GM19035 (cell line): Measurements from ENCODE around the gene ONECUT3.
"Not testable (repeated sequence)": the region's sequence is repeated elsewhere in the genome, so short reads cannot be mapped to it uniquely, and the experiment has no call there.

Source experiments
- ATAC-seq: cut with Tn5 transposase; IDR thresholded peaks from one replicate; pipeline ENCODE4 v1.9.1; 2021; ENCODE audit not compliant: unreplicated experiment

The ONECUT3 gene

DNA sequence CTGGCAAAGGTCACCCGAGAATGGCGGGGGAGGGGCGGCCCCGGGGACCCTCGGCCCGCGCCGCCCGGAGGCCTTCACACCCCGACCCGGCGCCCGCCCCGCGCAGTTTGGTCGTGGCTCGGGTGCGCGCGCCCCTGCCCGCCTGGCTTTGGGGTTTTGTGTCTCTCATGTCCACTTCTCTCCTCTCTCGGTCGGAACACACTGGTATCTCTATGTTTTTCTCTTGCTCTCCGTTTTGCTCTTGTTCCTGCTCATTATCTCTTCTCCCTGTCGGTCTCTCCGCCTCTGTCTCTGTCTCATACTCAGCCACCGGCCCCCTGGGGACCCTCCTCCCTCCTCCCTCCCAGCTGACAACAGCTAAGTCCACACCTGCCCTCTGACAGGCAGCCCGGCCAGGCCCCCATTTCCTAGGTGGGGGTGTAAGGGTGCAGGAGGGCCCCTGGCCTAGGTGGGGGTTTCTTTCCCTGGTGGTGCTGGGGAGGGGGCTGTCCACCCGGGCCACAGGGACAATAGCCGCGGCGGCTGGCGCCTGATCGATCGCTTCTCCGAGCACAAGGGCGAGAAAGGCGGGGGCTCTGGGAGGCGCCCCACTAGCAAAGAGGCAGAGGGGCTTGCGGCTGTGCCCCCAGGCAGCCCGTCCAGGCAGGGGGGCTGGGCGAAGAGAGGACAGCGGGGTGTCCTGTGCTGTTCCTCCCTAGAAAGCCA, 2.3 kb downstream of the ONECUT3 start:
- no peak for ATAC-seq

DNA sequence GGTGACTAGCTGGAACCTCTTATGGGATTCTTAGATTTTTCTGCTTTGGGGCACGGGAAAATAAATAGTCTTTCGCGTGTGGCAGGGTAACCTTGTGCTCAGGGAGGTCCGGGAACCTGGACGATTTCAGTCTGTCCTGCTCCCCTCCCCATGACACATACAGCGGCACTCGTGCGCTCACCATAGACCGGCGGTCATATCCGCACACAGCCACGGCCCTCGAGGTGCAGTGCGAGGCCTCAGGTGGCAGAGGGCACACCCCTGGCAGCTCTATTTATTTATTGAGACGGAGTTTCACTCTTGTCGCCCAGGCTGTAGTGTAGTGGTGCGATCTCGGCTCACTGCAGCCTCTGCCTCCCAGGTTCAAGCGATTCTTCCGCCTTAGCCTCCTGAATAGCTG, 3.0 kb downstream of the ONECUT3 start:
- no peak for ATAC-seq

DNA sequence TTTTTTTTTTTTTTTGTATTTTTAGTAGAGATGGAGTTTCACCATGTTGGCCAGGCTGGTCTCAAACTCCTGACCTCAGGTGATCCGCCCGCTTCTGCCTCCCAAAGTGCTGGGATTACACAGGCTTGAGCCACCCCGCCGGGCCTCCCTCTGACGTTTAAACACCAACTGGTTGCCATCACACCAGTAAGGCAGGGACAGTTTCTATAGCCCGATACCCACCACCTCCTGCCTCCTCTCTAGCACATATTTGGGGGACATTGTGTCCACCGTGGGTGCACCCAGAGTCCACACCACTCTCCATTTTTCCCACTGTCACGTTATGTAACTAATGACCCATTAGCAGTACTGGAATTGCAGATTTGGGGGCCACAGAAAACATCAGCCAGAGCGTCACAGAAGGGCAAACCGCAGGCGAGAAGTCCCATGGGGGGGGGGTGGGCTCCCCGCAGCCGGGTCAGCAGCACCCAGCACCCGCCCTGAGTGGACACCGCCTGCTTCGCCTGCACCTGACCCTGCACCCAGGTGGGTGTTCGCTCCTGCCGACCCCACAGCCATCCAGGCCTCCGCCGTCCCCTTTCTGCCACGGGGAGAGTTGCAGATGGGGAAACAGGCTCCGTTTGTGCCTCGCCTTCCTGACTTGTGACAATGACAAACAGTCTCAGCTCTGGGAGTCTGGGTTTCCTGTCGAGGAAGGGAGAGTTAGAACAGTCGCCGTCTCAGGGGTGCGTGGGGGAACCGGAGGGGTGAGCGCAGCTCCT, 3.6 kb downstream of the ONECUT3 start:
- no peak for ATAC-seq

DNA sequence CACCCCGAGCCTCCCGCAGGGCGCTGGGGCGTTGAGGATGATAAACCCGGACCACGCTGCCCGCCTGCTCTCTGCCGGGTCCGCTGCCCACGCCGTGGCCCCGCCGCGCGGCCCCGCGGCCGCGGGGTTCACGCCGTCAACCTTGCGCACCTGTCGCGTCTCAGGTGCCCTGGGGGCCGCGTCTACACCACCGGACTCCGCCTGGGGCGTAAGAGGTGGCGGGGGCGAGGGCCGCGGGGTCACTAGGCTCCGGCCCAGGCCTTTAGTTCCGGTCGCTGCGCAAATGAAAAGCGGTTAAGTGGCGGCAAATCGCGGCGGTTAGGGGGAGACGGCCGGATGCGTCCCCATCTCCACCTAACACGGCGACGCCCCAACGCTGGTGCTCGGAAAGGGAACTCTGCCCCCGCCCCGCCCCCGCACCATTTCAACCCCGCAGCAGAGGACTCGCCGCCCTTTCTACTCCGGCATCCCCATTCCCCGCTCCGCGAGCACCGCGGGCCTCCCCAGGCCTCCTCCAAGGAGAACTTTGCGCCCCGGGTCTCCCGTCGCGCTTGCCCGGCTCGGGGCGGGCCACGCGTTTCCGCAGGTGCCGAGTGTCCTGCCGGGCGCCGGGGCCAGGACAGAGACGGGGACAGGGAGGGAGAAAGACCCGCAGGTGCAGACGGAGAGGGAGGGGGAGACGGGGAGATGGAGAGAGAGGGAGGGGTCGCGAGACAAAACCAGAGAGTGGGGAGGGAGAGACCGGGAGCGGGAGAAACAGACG, 4.3 kb downstream of the ONECUT3 start:
- ATAC-seq, result no peak

DNA sequence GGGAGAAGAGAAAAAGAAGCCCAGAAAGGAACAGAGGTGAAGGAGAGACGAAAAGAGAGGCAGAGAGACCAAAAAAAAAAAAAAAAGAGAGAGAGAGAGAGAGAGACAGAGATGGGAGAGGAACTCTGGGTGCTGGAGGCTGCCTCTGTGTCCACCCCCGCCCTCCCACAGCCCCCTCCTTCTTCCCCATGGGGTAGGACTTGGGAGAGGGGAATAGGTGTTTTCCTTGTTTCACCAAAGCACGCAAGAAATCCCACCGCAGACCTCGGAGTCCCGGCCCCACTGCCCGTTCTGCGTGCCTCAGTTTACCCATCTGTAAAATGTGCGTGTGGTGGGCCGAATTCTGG, 4.9 kb downstream of the ONECUT3 start:
- no peak for ATAC-seq

DNA sequence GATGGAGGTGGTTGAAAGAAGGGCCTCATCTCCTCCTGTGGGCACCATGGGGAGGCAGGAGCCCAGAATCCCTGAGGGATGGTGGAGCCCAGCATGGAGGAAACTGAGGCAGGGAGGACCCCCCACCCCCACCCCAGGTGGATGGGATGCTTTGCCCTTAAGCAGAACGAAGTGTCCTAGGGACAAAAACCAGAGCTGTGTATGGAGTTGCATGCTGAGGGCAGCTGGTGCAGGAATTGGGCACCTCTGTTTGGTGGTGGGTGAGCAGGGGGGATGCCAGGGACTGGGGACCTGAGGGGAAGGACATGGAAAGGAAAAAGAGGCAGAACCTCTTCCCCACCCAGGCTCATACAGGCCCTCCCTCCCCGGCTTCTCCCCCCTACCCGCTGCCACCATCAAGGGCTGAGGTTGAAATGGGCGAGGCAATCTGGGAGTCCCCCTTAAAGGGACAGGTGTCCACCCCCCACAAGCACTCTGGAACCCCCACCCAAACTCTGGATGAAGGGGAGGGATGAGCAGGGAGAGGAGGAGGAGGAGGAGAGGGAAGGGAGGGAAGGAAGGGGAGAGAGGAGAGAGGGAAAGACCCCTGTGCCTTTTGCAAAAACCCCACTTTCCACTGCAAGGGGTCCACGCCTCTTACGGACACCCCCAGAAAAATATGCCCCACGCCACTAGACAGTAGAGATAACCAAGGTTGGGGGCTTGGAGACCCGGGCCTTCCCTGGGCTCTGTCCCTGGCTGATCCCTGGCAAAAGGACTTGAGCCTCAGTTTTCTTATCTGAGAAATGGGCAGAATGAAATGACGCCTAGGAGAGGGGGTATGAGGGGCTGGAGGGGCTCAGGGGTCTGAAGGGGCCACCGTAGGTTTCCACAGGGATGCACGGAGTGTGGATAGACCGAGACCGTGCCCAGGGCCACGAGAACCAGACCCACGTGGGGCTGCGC, 5.9 kb downstream of the ONECUT3 start:
- no peak for ATAC-seq

DNA sequence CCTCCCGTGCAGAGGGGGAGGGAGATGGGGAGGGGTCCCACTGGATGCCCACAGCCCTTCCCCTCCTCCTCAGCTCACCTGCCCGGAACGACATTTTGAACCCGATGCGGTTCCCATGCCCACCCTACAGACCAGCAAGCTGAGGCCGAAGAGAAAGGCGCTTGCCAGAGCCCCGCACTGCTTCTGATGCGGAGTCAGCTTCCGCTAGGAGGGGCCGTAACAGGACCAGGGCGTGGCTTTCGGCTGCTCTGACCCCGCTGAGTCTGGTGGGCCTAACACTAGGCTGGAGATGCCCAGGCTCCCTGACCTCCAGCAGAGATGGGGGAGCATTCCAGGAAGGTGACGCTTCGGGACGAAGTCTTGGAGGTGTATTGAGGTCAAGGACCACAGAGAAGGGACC, 6.7 kb downstream of the ONECUT3 start:
- ATAC-seq, result no peak

DNA sequence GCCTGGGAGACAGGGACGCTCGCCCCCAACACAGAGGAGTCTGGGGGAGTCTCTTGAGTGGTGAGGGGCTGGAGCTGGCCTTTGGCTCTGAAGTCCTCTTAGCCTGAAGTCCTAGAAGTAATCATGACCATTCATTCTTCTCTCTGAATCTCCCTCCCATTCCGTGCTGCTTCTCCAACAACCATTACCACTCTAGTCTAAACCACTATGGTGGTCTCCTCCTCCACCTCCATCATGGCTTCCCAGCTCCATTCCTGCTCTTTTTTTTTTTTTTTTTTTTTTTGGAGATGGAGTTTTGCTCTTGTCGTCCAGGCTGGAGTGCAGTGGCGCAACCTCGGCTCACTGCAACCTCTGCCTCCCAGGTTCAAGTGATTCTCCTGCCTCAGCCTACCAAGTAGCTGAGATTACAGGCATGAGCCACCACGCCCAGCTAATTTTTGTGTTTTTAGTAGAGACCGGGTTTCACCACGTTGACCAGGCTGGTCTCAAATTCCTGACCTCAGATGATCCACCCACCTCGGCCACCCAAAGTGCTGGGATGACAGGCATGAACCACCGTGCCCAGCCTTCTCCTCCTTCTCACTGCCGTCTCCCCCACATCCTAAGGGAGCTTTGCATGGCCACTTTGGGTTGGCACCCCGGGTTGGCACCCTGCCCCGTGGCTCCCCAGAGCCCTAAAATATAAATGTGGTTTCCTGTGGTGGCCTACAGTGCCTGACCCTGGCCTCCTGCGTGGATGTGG, 7.7 kb downstream of the ONECUT3 start:
- not testable (repeated sequence) for ATAC-seq

DNA sequence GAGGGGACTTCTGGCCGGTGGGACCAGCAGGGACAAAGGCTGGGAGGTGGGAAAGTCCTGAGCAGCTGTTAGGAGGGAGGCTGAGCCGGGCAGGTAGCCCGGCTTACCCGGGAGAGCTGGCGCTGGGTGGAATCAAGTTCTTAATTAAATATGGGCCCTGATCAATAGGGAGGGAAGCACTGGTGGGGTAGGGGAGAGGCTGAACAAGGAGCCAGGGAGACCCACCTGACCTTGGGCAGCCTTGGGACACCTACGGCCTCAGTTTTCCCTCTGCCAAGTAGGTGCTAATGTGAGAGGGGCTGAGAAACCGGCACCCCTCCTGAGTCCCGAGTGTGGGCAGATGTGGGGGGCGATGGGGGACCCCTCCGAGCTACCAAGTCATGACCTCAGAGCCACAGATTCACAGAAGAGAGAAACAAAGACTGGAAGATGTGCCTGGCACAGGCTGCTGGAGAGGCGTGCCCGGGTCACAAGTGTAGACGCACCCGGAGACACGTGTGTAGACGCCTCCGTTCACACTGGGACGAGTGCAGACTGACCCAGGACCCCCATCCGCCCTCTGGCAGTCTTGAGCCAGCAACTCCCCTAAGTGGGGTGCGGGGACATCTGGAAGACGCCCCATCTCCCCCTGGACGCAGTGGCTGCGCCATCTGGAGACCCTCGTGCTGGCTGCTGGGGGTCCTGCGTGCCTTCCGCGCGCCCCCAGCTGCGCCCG, 8.4 kb downstream of the ONECUT3 start:
- ATAC-seq, result no peak

DNA sequence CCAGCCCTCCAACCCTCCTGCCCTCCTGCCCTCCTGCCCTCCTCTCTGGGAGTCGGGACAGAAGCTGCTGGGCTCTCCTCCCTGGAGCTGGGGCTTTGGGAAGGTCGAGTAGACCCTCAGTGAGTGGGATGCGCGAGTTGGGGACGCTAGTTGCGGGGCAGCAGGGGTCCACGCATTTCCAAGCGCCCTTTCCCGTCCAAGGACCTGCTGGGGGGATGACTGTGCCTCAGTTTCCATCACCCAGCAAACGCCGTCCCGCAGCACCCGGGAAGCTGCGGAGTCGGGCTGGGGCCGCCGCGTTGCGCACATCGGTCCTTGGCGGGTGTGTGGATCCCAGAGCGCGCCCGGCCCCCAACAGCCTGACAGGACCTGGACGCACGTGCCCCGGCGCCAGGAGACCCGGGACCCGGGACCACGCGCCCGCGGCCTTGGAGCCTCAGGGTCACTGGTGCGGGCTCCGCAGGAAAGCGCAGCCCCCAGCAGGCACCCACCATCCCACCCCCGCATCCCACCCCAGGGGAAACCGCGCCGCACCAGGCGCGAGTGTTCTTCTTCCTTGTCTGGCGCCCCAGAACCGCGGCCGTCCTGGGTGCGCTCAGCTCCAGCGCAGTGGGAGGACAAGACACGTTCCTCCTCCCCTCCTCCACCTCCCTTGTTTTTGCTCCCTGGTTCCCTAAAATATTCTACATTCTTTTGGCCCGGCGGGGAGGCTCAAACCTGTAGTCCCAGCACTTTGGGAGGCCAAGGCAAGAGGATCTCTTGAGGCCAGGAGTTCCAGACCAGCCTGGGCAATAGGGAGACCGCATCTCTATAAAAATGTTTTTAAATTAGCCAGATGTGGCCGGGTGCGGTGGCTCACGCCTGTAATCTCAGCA, 9.2 kb downstream of the ONECUT3 start:
- no peak for ATAC-seq

DNA sequence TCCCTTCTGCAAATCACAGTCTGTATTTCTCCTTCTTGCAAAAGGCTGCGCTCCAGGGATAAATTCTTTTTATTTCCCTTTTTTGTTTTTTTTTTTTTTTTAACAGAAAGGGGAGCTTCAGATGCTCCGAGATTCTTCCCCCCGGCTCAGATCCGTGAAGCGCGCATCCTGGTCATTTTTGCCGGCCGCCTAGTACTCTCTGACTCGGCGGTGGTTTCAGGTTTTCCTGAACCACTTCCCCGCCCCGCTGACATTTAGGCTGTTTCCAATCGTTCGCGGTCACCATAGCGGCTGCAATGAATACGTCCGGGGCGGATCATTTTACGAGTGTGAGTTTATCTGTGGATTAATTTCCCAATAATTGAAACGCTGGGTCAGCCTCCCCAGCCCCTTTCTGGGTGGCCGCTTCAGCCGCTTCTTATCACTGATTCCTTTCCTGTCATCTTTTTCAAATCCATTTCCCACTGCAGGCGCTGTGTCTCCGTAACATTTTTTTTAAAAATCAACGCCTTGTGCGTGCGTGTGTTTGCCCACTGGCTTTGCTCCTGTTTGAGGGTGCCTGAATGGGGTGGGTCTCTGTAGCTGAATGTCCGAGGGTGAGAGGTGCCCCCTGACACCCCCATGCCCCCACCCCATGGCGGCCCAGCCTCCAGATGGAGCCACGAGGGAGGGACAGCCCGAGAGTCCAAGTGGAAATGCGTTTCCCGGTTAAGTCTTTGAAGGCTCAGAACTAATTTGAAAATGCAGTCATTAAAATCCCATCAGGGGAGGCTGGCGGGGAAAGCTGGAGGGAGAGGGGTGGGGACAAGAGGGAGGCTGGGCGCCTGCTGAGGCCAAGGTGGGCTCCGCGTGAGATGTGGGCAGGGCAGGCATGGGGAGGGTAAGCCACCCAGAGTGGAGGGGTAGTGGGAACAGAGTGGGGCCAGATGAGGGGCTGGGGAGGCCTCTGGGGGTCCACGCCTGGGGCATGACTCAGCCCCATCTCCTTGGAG, 10.6 kb downstream of the ONECUT3 start:
- no peak for ATAC-seq

DNA sequence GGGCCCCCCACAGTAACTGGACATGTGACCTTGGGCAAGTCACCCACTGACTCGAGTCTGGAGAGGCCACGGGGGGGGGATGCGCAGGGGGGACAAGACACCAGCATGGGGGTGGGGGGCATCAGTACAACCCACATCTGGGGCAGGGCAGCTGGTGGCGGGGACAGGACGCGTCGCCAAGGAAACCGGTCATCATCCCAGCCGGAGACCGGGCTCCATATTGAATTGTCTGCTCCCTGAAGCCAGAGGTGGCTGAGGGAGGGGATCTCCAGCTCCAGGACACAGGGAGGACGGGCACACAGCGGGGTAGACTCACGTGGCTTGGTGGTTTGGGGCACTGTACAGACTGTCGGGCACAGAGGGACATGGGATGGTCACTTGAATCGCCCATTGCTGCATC, 11.4 kb downstream of the ONECUT3 start:
- no peak for ATAC-seq

DNA sequence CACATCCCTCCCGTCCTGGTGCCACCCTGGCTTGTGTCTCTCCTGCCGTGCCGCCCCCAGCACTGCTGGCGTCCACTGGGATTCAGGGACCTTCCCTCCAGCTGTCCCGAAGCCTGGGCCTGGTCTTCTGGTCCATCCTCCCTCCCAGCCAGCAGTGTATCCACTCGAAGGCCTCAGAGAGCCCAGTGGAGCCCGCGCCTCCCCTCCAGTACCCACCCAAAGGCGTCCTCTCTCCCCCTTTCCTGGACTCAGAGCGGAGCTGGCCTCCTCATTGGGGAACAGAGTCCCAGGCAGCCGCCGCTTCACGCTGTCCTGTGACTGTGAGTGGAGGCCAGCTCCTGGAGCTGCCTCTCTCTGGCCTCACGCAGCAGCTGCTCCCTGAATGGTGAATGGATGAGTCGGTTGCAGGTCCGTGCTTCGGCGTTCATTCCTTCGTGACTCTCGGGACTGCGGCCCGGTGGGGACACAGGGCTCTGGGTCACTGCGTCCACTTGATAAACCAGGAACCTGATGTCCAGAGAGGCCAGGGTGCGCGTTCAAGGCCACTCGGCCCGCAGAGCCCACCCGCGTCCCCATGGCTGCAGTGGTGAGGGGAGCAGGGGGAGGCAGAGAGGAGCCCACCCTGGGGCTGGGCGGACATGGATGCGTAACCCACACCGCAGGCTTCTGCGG, 12.1 kb downstream of the ONECUT3 start:
- no peak for ATAC-seq

DNA sequence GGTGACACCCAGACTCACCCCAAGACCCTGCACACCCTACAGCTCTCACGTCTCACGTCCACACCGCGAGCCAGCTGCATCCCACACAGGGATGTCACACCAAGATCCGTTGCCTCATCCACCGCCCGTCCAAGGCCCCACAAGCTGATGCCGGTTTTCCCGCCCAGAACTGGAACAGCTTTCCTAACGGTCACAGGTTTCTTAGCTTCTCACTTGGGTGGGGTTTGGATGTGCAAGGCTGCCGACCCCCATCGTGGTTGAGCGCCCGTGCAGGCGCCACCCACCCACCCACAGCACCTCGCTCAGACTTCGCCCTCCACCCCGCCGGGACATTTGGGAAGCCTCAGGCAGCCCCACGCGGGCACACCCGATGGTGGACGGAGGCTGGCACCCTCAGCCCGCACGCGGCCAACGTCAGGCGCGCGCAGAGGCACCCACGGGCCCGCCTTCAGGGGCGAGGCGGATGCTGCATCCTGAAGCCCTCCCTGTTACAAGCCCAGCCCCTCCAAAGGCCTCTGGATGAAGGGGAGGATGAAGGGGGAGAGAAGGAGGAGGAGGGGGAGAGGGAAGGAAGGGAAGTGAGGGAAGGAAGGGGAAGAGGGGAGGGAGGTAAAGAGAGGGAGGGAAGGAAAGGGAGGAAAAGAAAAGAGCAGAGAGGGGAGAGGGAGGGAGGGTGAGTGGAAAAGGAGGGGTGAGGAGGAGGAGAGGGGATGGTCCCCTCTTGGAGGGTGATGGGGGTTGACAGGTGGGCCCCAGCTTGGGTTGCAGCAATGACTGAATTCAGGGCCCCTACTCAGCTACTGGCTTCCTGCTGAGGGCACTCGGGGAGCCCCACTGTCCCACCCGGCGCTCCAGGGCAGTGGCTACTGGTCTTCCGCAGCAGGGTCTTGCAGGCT, 12.8 kb downstream of the ONECUT3 start:
- ATAC-seq, result no peak

DNA sequence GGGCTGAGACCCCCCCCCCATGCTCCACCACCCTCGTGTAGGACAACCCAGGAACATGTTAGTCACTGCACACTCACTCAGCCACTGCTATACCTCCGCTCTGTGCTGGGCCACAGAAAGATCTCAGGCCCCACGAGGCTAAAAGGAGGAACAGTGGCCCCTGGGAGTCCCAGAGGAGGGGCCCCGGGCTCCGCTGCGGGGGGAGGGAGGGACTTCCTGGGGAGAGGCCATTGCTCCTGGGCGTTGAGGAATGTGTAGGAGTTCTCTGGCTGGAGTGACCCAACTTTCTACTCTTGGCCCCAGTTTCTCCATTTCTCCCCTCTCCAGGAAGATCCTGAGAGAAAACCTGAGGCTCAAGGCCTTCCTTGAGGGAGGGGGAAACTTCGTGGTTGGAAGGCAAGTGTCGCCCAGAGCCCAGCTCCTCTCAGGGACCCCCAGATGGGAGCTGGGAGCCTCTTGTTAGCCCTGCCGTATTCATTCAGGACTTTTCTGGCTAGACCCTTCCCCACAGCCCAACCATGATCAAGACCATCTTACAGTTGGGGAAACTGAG, 13.6 kb downstream of the ONECUT3 start:
- ATAC-seq, result no peak
